Fibroblast of villous mesenchyme (primary cell): Measurements from ENCODE around the gene MAPK8. TPM values are rescaled to one million over a fixed set of nuclear protein-coding genes. Genes with fewer than 3 reads are reported as not detected.

Source experiments
- DNase-seq: peaks from one replicate; pipeline ENCODE4 v3.0.0-alpha.2; 2010; ENCODE audit warnings: low read depth
- H3K4me3 ChIP-seq: 2 replicates; pipeline ENCODE4 v1.5.1; 2011; ENCODE audit warnings: low read depth, mild to moderate bottlenecking, low read length
- total RNA-seq: library from RNA; depleted of rRNA; stranded (reverse); fragments of >200 nt; gene quantifications from 2 replicates; pipeline ENCODE4 v1.2.3, GENCODE V29; 2012
- TF ChIP-seq, protein P1 (sequence below): IDR thresholded peaks from 2 replicates; pipeline ENCODE4 v1.5.1; 2012; ENCODE audit warnings: low read depth, mild to moderate bottlenecking, low read length; ENCODE audit not compliant: insufficient read depth

Gene MAPK8
- total RNA-seq, 1 donor, result 111 TPM

DNA sequence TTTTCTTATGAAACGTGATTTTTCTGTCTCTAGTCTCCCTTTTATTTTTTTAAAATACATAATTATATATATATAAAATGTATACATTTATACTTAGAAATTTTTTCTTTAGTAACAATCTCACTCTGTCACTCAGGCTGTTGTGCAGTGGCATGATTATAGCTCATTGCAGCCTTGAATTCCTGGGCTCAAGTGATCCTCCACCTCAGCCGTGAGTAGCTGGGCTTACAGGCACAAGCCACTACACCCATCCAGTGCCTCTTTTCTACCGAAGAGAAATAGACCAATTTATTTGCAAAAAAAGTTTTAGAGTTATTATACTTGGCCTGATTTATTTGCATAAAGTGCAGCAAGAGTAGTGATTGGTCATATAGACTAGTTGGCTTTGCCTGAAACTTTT is 72.2 kb downstream of the MAPK8 start:
- no peak for DNase-seq
- no peak overlapping the region for H3K4me3 ChIP-seq
- TF ChIP-seq, protein P1, sequence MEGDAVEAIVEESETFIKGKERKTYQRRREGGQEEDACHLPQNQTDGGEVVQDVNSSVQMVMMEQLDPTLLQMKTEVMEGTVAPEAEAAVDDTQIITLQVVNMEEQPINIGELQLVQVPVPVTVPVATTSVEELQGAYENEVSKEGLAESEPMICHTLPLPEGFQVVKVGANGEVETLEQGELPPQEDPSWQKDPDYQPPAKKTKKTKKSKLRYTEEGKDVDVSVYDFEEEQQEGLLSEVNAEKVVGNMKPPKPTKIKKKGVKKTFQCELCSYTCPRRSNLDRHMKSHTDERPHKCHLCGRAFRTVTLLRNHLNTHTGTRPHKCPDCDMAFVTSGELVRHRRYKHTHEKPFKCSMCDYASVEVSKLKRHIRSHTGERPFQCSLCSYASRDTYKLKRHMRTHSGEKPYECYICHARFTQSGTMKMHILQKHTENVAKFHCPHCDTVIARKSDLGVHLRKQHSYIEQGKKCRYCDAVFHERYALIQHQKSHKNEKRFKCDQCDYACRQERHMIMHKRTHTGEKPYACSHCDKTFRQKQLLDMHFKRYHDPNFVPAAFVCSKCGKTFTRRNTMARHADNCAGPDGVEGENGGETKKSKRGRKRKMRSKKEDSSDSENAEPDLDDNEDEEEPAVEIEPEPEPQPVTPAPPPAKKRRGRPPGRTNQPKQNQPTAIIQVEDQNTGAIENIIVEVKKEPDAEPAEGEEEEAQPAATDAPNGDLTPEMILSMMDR, result no peak

DNA sequence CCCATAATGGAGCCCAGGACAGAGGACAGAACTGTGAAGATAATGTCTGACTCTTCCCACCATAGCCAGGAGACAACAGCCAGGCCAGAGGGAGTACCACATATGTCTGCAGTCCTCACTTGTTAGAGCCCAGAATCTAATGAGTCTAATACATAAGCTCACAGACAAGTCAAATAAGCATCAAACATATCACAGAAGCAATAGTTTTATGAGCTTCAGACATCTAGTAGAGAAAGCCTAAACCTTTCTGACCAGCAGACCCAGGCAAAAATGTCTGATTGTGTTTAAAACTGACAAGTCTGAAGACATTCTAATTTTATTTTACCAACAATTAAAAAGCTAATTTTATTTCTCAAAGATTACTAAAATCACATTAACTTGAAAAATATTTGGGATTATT is 75.5 kb downstream of the MAPK8 start:
- TF ChIP-seq, protein P1, result no peak
- no peak overlapping the region for H3K4me3 ChIP-seq
- no peak for DNase-seq

DNA sequence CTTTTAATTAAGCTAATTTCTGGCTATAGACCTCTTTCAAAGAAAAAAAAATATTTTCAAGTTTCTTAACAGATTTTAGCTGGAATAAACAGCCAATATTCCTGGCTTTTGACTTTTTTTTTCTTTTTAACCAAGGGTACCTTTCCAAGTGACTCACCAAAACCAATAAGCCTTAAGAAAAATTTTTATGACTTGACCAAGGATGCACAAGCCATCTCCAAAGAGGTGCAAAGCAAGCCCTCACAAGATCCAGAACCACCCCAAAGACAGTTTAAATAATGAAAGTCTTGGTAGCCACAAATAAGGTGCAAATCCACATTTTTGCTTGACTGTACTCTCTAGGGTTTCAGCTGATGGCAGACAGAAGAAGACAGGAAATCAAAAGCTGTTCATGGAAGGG is 76.5 kb downstream of the MAPK8 start:
- TF ChIP-seq, protein P1, result no peak
- peak; percentile 34 for DNase-seq
- no peak overlapping the region for H3K4me3 ChIP-seq

DNA sequence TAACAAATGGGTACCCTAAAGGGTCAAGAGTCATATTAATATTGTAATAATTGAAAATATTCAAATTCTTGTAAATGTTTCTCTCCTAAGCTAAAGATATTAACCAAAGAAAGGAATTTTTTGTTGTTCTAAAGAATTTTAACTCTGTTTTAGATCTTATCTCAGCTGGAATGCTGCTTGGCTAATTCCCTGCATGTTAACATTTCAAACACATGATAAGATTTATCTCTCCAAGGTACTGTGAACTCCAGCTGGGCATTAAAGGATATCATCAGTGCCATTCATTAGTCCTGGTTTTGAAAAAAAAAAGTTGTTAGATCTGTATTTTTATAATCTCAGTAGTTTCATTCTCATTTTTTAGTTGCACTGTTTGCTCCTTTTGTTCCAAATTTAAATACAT is 76.9 kb downstream of the MAPK8 start:
- no peak overlapping the region for H3K4me3 ChIP-seq
- DNase-seq, result peak; percentile 47
- TF ChIP-seq, protein P1, result no peak

DNA sequence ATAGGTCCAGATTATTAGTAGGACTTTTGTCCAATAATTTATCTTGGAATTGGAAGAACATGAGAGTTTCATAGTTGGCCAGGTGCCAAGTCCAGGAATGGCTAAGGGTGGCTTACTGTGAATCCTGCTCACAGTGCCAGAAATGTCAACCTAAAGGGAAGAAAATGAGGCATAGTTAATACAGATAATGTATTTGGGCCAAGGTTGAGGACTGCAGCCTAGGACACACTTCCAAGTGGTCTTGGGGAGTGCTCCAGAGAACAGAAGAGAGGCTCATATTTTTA is 78.2 kb downstream of the MAPK8 start:
- H3K4me3 ChIP-seq, result no peak overlapping the region
- DNase-seq, result no peak
- TF ChIP-seq, protein P1, result no peak

DNA sequence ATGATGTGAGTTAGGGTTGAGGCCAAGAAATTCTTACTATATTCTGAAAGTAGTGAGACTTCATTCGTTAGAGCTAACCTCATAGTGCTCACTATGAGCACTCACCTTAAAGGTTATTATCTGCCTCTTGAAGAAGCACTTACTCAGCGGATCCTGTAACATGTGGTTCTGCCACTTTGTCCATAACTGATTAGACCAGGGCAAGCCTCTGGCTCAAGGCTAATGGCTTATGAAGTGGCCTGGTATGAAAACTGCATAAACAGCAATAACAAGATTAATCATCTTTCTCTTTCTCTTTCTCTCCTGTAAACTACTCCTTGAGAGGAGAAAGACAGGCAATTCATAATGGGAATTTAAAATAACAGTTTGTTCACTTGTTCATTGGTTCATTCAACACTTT is 82.8 kb downstream of the MAPK8 start:
- H3K4me3 ChIP-seq, result no peak overlapping the region
- TF ChIP-seq, protein P1, result no peak
- DNase-seq, result peak; percentile 26

DNA sequence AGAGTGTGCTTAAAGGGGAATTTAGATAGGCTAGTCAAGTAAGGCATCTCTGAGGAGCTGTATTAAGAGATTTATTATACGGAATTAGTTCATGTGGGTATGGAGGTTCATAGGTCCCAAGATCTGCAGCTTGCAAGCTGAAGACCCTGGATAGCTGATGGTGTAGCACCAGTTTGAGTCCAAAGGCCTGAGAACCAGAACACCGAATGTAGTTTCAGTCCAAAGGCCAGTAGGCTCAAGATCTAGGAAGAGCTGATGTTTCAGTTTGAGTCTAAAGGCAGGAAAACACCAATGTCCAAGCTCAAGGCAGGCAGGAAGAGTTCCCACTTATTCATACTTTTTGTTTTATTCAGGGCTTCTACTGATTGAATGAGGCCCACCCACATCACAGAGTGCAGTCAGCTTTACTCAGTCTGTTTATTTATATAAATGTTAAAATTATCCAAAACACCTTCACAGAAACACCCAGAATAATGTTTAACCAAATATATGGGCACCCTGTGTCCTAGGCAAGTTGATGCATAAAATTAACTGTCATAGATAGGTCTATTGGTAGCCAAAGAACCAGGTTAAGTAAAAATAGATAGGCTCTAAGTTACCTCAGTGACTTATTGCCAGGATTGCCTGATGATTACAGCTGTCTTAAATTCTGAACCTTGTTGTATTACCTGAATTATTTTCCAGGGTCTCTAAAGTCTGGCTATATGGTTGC is 83.5 kb downstream of the MAPK8 start:
- no peak for DNase-seq
- TF ChIP-seq, protein P1, result no peak
- H3K4me3 ChIP-seq, result no peak overlapping the region
